ENCODE data around the gene EFHC1.

EFHC1 gene

GRCh38 chr6:52522151-52522626 lies 102.0 kb downstream of the EFHC1 start:
- no peak for TF ChIP-seq CTCF (IDR thresholded peaks at IDR 0.05; ENCODE audit: low read depth, low read length)
- H3K4me3 ChIP-seq (replicated peaks in 1 of 2; ENCODE audit: low read depth in 2 of 2, low read length in 2 of 2) = no peak overlapping the region
- peak; percentile 77 to 90 for DNase-seq (ENCODE audit: low read depth in 2 of 2)

- DNase-seq (ENCODE audit: low read depth in 2 of 2) = peak; percentile 54 to 75
- no peak overlapping the region for H3K4me3 ChIP-seq (replicated peaks in 1 of 2; ENCODE audit: low read depth in 2 of 2, low read length in 2 of 2)
- no peak for TF ChIP-seq CTCF (IDR thresholded peaks at IDR 0.05; ENCODE audit: low read depth, low read length)
Observed at GRCh38 chr6:52522655-52523054, 102.5 kb downstream of the EFHC1 start.

- DNase-seq (ENCODE audit: low read depth in 2 of 2) = no peak
Observed at GRCh38 chr6:52523378-52524142, 103.4 kb downstream of the EFHC1 start.

GRCh38 chr6:52524918-52525317 lies 104.8 kb downstream of the EFHC1 start:
- TF ChIP-seq CTCF (IDR thresholded peaks at IDR 0.05; ENCODE audit: low read depth, low read length) = no peak
- no peak for DNase-seq (ENCODE audit: low read depth in 2 of 2)
- H3K4me3 ChIP-seq (replicated peaks in 1 of 2; ENCODE audit: low read depth in 2 of 2, low read length in 2 of 2) = no peak overlapping the region

More at GRCh38 chr6:52523378-52524142, 103.4 kb downstream of the EFHC1 start:
- no peak overlapping the region for H3K4me3 ChIP-seq (replicated peaks in 1 of 2; ENCODE audit: low read depth in 2 of 2, low read length in 2 of 2)
- no peak for TF ChIP-seq CTCF (IDR thresholded peaks at IDR 0.05; ENCODE audit: low read depth, low read length)

GRCh38 chr6:52526634-52527033 lies 106.5 kb downstream of the EFHC1 start:
- peak in 1 of 2 donors; percentile 54 for DNase-seq (ENCODE audit: low read depth in 2 of 2)
- no peak overlapping the region for H3K4me3 ChIP-seq (replicated peaks in 1 of 2; ENCODE audit: low read depth in 2 of 2, low read length in 2 of 2)
- no peak for TF ChIP-seq CTCF (IDR thresholded peaks at IDR 0.05; ENCODE audit: low read depth, low read length)

- DNase-seq (ENCODE audit: low read depth in 2 of 2) = no peak
- TF ChIP-seq CTCF (IDR thresholded peaks at IDR 0.05; ENCODE audit: low read depth, low read length) = no peak
- H3K4me3 ChIP-seq (replicated peaks in 1 of 2; ENCODE audit: low read depth in 2 of 2, low read length in 2 of 2) = no peak overlapping the region
Observed at GRCh38 chr6:52527436-52527835, 107.3 kb downstream of the EFHC1 start.
